HG02678 (cell line): ENCODE data around the gene CNTNAP2.

Source experiments
- ATAC-seq: cut with Tn5 transposase; IDR thresholded peaks from one replicate; pipeline ENCODE4 v1.9.1; 2021; ENCODE audit warnings: mild to moderate bottlenecking, moderate library complexity; ENCODE audit not compliant: unreplicated experiment

CNTNAP2 gene

DNA sequence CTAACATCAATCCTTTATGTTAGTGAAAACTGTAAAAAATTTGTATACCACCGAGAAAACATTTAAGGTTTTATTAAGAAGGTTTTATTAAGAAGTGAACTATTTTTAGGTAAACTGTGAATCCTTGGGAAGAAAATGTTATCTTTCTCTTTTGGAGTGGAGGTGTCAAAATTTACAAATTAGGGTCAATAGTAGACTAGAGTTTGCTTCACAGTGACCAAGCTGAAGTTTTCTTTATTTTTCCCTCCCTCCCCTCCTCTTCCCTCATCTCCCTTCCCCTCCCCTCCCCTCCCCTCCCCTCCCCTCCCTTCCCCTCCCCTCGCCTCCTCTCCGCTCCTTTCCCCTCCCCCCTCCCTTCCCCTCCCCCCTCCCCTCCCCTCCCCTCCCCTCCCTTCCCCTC, 168.8 kb downstream of the CNTNAP2 start:
- ATAC-seq = no peak

DNA sequence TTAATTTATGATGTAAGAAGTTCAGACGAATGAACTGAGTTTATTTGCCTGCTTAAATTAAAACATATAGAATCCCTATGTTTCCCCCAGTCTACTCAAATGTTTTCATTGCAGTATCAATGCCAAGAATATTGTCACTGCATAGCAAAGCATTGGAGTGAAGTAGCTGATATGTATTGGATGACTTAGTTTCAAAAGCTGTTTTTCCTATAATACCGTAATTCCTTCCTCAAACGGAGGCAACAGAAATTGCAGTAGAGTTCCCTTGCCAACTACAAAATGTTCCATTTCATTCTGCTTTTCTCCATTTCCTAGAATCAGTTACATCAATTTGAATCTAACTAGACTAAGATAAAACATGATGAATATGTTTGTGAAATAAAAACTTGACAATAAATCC, 174.1 kb downstream of the CNTNAP2 start:
- ATAC-seq = no peak

- no peak for ATAC-seq
These were observed 175.3 kb downstream of the CNTNAP2 start for GRCh38 chr7:146291900-146292299.

DNA sequence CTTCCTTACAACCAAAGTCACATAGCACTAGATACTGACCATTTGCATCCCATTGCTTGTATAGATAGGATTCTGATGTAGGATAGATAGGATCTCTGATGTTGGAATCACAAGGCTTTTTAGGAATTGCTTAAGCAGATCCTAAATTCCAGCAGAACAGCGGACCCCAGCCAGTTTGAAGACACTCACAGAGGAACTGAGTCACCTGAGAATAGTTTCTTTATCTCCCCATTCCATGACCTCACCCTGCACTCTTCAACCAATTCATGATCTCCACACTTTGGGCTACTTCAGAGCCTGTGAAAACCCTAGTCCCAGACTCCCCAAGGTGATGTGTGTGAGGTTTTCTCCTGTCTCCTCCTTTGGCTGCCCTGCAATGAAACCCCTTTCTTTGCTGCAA, 179.4 kb downstream of the CNTNAP2 start:
- no peak for ATAC-seq

DNA sequence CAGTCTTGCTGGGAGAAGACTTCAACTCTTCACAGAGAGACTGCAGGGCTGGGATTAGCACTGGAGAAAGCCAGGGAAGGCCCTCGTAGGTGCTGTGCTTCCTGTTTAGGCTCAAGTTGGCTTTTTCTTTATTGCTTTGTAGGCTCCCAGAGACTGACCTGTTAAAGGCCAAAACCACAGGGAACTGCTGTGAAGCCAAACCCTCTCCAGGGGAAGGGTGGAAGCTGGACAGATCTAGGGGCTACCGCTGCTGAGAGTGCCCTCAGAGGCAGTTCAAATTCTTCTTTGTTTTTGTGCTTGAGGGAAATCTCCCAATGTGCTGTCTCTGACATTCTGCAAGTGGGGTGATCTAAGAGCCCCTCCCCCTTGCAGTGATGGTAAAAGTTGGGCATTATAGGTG, 198.4 kb downstream of the CNTNAP2 start:
- no peak for ATAC-seq

DNA sequence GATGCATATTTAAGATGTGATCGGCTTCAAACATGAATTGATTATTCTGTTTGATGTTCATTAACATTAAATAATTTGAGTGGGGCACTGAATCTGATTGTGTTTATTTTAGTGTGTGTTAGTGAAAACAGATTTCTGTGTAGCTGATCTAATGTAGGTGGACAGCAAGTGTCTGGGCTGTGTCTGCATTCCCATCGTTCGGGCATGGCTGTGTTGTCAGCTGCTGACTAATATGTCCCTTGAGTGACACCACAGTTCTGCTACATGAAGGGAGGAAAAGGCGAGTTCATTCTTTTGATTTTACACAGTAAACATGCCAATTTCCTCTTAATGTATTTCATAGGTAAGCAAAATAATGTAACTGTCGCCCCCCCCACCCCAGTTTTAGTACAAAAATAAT, 203.0 kb downstream of the CNTNAP2 start:
- ATAC-seq = no peak

DNA sequence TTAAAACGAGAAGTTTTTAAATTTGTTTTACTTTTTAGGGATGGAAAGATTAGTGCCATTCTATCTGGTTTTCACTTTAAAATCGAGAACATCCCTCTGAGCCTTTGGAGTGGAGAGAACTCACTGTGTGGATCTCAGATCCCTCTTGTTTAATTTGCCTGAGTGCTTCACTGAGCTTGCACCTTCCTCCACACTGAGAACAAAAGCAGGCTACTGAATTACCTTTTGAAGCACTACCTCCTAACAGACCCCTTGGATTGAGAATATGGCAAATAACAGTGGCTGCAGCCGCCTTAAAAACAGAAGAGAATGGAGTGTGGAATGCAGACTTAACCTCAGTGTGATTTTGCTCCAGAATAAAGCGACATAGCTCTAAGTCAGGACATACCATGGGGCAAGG, 204.7 kb downstream of the CNTNAP2 start:
- ATAC-seq = no peak

DNA sequence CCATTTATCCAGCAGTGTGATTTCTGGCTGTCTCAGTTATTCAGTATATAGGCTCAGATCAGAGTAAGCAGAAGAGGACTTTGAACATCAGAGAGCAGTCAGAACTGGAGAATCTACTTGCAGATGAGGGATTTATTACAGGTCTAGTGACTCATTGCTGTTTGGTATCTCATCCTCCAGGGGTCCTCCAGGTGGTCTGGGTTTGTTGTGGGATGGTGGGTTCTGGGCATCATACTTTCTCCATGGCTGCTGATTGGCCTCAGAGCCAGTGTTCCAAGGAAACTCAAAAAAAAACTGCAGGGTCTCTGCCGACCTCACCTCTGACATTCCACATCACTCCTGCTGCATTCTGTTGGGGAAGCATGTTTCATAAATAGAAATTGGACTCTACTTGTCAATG, 214.8 kb downstream of the CNTNAP2 start:
- ATAC-seq = no peak

DNA sequence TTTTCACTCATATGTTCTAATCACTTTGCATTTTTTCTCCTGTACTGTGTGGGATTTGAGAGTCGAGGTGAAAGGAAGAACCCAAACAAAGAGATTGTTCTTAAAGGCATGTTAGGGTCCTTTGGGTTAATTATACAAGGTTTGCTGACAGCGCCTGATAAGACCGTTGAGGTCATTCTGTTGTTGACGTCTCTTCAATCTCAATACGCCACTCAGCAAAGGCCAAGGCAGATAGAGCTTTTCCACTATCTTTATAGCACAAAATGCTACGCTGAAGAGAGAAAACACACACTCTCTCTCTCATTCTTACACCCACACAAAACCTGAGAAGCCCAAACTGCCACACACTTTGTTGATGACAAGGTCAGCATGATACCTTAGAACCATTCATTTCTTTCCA, 228.7 kb downstream of the CNTNAP2 start:
- ATAC-seq = no peak

DNA sequence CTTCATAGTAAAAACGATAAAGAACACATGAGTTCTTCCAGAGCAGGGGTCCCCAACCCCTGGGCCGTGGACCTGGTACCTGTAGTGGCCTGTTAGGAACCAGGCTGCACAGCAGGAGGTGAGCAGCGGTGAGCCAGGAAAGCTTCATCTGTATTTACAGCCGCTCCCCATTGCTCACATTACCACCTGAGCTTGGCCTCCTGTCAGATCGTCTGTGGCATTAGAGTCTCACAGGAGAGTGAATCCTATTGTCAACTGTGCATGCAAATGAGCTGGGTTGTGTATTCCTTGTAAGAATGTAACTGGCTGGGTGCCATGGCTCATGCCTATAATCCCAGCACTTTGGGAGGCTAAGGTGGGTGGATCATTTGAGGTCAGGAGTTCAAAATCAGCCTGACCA, 229.5 kb downstream of the CNTNAP2 start:
- ATAC-seq = no peak

DNA sequence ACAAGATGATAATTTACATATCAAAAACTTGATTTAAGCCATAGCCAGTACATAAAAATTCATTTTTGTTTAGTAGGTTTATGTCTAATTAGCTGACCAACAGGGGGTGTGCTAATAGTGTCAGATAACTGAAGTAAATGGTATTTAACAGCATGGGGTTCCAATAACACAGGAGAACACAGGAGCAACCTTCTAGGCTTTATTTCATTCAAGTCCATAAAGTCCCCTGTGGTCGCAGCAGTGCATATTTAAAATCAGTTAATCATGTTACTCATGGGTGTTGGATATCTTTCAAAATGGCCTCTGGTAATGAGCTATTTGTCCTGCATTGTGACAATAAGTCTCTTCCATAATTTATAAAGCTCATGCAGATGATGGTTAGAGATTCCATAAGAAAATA, 238.6 kb downstream of the CNTNAP2 start:
- ATAC-seq = no peak

- ATAC-seq = no peak
These were observed 242.6 kb downstream of the CNTNAP2 start for GRCh38 chr7:146359176-146359575.

DNA sequence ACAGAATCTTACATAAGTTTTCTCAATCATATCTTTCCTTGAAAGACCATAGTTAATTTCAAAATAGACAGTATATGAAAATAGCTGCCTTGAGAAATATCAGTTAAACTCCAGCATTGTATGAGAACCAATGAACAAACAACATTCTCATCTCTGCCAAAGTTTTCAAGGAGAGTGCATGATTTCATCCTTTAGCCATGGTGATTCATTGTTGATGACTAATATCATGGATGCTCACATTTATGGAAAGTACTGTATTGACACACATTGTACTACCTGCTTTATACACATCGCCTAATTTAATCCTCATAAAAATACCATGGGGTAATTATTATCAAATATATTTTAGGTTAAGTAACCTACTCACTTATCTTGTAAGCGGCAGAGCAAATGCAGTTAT, 250.3 kb downstream of the CNTNAP2 start:
- ATAC-seq = no peak

DNA sequence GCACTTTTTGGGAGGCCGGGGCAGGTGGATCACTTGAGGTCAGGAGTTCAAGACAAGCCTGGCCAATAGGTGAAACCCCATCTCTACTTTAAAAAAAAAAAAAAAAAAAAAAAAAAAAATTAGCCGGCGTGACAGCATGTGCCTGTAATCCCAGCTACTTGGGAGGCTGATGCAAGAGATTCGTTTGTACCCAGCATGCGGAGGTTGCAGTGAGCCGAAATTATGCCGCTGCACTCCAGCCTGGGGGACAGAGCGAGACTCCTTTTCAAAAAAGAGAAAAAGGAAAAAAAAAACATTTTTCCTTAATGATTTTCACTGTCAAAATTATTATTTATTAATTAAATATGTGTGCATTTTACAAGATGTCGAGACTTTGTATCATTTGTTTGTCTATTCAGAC, 253.6 kb downstream of the CNTNAP2 start:
- no peak for ATAC-seq

GRCh38 chr7:146375170-146375569, 258.6 kb downstream of the CNTNAP2 start:
- no peak for ATAC-seq

- ATAC-seq = no peak
These were observed 261.6 kb downstream of the CNTNAP2 start for GRCh38 chr7:146378196-146378595.

DNA sequence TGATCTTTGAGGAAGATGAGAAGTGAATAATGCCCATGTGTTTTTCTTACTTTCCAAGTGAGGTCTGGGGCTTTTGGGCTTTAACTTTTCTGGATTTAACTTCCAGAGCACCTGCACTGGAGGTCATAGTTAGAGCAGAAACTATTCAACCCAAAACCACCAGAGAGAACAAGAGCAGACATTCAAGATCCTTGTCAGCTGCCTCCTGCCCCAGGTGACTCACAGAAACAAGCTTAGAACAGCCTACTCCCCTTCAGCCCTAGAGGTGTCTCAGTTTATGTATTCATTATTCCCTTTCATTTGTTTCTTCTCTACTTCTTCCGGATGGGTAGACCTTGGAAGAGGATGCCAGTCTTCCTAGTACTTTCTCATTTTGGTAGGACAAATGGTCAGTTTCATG, 270.5 kb downstream of the CNTNAP2 start:
- ATAC-seq = no peak

- no peak for ATAC-seq
These were observed 272.3 kb downstream of the CNTNAP2 start for GRCh38 chr7:146388928-146389327.

DNA sequence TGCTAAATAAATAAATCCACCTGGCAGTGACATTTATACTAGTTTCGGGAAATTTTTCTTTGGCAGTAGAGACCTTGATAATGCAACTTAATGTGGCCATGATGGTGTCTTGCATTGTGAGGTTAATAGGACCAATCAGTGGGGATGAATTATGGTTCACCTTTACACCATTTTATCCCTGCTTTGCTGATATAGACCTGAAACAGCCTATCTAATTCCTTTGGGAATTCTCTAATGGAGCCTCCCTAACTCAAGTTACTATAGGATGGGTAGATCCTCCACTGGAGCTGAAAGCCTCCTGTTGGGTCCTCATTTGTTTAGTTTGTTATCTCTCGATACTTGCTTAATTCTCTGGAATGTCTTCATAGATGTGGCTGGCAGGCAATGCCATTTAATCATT, 276.7 kb downstream of the CNTNAP2 start:
- ATAC-seq = no peak

- no peak for ATAC-seq
These were observed 280.5 kb downstream of the CNTNAP2 start for GRCh38 chr7:146397141-146397540.

GRCh38 chr7:146401939-146402338, 285.3 kb downstream of the CNTNAP2 start:
- no peak for ATAC-seq

DNA sequence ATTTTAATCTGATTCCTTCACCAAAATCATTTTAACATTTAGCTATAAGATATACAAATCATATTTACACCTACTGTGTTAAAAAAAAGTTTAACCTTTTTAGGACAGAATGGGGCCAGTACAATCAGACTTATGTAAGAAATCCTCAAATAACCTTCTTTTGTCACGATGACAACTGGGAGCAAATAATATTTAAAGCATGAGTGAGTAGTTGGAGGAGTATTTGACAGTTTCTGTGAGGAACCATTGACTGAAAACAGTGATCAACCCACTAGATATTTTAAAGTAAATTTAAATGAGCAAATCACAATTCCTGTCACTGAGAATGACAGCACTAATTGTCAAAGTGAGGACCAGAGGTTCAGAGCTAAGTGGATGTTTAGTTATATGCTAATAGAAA, 289.1 kb downstream of the CNTNAP2 start:
- ATAC-seq = no peak

DNA sequence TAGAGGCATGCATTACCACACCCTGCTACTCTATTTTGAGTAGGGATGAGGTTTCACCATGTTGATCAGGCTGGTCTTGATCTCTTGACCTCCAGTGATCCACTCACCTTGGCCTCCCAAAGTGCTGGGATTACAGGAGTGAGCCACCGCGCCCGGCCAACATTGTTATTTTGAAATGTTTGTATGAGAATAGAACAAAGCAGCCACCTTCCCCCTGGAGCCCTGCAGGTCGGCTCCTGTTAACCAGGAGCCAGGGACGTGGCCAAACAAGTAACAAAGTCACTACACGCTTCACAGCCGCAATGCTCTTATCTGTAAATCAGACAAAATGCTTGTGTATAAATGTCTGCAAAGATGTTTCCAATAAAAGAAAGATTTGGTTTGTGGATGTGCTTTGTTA, 295.4 kb downstream of the CNTNAP2 start:
- ATAC-seq = no peak

GRCh38 chr7:146412781-146413180, 296.2 kb downstream of the CNTNAP2 start:
- ATAC-seq = no peak
